K562 (cell line): Measurements from ENCODE around the gene TIPIN. TPM values are rescaled to one million over a fixed set of nuclear protein-coding genes. Genes with fewer than 3 reads are reported as not detected.

Experiments used
- C11orf30 ChIP-seq: fragments of 450-650 bp; IDR thresholded peaks from 2 replicates; pipeline ENCODE4 v1.6.1; 2016; ENCODE audit warnings: low read depth, mild to moderate bottlenecking
- HIVEP1 ChIP-seq: fragments of 250-450 bp; sonication (Bioruptor Pico); IDR thresholded peaks from 2 replicates; pipeline ENCODE4 v1.4.0; 2020; ENCODE audit warnings: mild to moderate bottlenecking
- MTA1 ChIP-seq: fragments of 450-650 bp; IDR thresholded peaks from 2 replicates; pipeline ENCODE4 v1.6.1; 2017; ENCODE audit warnings: borderline replicate concordance
- ZNF212 ChIP-seq: fragments of 450-650 bp; formaldehyde crosslinking; IDR thresholded peaks from 2 replicates; pipeline ENCODE4 v1.4.0; 2020; ENCODE audit warnings: mild to moderate bottlenecking
- polyA plus RNA-seq, 8 experiments: library from polyadenylated mRNA; depleted of rRNA in 4 of 8; stranded (reverse) in 5 of 8; unstranded in 3 of 8; fragments of >200 nt; fragmentation: Nextera tagmentation in 2 of 8; fragmentation: Illumina TruSeq in 1 of 8; extraction: Ambion mirVana in 2 of 8; extraction: Trizol in 1 of 8; gene quantifications; 2 replicates each; pipeline versions ENCODE4 v1.2.1 to v1.2.3, GENCODE V29; 2011 to 2014; ENCODE audit warnings: inconsistent platforms in 1 of 8, missing spikeins in 1 of 8
- total RNA-seq, 7 experiments: library from RNA; depleted of rRNA in 6 of 7; stranded (reverse); fragments of >200 nt in 6 of 7; fragmentation: Illumina TruSeq in 2 of 7; extraction: Trizol in 2 of 7; gene quantifications; 2 replicates each; pipeline versions ENCODE4 v1.2.1 to v1.2.3, GENCODE V29; 2011 to 2021; ENCODE audit warnings: low replicate concordance in 1 of 7
- TF ChIP-seq, protein P1 (sequence below): fragments of 450-650 bp; IDR thresholded peaks from 2 replicates; pipeline ENCODE4 v1.6.1; 2017; ENCODE audit warnings: antibody characterized with exemption
- TF ChIP-seq, protein P2 (sequence below): fragments of 250-450 bp; sonication (Bioruptor Pico); IDR thresholded peaks from 2 replicates; pipeline ENCODE4 v1.5.1; 2021; ENCODE audit warnings: mild to moderate bottlenecking
- TF ChIP-seq, protein P3 (sequence below), 3 experiments: IDR thresholded peaks in 2 of 3; conservative IDR thresholded peaks in 1 of 3; 2 replicates each; pipeline ENCODE4 v1.5.1; 2011 to 2012; ENCODE audit warnings: low read length in 3 of 3, mild to moderate bottlenecking in 3 of 3, control low read depth in 2 of 3, improper control_type of control experiment in 1 of 3, inconsistent platforms in 1 of 3, low read depth in 1 of 3, mixed read lengths in 1 of 3, moderate library complexity in 1 of 3; ENCODE audit not compliant: insufficient read depth in 2 of 3
- TF ChIP-seq, protein P4 (sequence below): fragments of 250-450 bp; sonication (Bioruptor Pico); IDR thresholded peaks from 2 replicates; pipeline ENCODE4 v1.8.0; 2022; ENCODE audit warnings: moderate library complexity, mild to moderate bottlenecking, inconsistent platforms

TIPIN gene
- total and polyA plus RNA-seq, 9 of the 15 experiments (the other 6 are each of a cell fraction or from before 2014, with no cell fraction given): 22.9 to 61.4 (median 42.0) TPM

DNA sequence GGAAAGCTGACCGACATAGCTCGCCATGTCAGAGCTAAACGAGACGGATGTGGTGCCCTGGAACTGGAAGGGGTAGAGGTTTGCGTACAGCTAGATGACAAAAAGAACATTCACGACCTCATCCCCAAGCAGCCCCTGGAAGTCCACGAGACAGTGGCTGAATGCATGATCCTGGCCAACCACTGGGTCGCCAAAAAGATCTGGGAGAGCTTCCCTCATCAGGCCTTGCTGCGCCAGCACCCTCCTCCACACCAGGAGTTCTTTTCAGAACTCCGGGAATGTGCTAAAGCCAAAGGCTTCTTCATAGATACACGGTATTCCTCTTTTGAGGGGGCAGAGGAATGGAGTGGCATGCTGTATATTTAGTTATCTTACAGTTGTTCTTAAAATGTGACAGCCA, 30.4 kb downstream of the TIPIN start (continued):
- TF ChIP-seq, protein P1, sequence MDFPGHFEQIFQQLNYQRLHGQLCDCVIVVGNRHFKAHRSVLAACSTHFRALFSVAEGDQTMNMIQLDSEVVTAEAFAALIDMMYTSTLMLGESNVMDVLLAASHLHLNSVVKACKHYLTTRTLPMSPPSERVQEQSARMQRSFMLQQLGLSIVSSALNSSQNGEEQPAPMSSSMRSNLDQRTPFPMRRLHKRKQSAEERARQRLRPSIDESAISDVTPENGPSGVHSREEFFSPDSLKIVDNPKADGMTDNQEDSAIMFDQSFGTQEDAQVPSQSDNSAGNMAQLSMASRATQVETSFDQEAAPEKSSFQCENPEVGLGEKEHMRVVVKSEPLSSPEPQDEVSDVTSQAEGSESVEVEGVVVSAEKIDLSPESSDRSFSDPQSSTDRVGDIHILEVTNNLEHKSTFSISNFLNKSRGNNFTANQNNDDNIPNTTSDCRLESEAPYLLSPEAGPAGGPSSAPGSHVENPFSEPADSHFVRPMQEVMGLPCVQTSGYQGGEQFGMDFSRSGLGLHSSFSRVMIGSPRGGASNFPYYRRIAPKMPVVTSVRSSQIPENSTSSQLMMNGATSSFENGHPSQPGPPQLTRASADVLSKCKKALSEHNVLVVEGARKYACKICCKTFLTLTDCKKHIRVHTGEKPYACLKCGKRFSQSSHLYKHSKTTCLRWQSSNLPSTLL: no peak
- TF ChIP-seq MTA1 (no peak), ZNF212 (CRISPR knock-in tag) (no peak), HIVEP1 (CRISPR knock-in tag) (no peak), C11orf30 (no peak)
- TF ChIP-seq, protein P2, sequence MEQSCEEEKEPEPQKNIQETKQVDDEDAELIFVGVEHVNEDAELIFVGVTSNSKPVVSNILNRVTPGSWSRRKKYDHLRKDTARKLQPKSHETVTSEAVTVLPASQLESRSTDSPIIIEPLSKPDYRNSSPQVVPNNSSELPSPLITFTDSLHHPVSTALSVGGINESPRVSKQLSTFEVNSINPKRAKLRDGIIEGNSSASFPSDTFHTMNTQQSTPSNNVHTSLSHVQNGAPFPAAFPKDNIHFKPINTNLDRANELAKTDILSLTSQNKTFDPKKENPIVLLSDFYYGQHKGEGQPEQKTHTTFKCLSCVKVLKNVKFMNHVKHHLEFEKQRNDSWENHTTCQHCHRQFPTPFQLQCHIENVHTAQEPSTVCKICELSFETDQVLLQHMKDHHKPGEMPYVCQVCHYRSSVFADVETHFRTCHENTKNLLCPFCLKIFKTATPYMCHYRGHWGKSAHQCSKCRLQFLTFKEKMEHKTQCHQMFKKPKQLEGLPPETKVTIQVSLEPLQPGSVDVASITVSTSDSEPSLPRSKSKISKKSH (CRISPR knock-in tag): no peak
- TF ChIP-seq, protein P3, sequence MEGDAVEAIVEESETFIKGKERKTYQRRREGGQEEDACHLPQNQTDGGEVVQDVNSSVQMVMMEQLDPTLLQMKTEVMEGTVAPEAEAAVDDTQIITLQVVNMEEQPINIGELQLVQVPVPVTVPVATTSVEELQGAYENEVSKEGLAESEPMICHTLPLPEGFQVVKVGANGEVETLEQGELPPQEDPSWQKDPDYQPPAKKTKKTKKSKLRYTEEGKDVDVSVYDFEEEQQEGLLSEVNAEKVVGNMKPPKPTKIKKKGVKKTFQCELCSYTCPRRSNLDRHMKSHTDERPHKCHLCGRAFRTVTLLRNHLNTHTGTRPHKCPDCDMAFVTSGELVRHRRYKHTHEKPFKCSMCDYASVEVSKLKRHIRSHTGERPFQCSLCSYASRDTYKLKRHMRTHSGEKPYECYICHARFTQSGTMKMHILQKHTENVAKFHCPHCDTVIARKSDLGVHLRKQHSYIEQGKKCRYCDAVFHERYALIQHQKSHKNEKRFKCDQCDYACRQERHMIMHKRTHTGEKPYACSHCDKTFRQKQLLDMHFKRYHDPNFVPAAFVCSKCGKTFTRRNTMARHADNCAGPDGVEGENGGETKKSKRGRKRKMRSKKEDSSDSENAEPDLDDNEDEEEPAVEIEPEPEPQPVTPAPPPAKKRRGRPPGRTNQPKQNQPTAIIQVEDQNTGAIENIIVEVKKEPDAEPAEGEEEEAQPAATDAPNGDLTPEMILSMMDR (IDR thresholded peaks at IDR 0.05 in 2 of 3, conservative IDR thresholded peaks at IDR 0.05 in 1 of 3; ENCODE audit: insufficient read depth in 2 of 3, low read depth in 1 of 3, low read length in 3 of 3): no peak
- TF ChIP-seq, protein P4, sequence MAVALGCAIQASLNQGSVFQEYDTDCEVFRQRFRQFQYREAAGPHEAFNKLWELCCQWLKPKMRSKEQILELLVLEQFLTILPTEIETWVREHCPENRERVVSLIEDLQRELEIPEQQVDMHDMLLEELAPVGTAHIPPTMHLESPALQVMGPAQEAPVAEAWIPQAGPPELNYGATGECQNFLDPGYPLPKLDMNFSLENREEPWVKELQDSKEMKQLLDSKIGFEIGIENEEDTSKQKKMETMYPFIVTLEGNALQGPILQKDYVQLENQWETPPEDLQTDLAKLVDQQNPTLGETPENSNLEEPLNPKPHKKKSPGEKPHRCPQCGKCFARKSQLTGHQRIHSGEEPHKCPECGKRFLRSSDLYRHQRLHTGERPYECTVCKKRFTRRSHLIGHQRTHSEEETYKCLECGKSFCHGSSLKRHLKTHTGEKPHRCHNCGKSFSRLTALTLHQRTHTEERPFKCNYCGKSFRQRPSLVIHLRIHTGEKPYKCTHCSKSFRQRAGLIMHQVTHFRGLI (CRISPR knock-in tag): no peak
